ENCODE results near the gene TWNK. TPM values are rescaled to one million over a fixed set of nuclear protein-coding genes. Genes with fewer than 3 reads are reported as not detected.
"Not testable (repeated sequence)": the region's sequence is repeated elsewhere in the genome, so short reads cannot be mapped to it uniquely, and the experiment has no call there.

Gene TWNK
- total and polyA plus RNA-seq, 10 donors = 5.6 to 9.9 (median 8.2) TPM

DNA sequence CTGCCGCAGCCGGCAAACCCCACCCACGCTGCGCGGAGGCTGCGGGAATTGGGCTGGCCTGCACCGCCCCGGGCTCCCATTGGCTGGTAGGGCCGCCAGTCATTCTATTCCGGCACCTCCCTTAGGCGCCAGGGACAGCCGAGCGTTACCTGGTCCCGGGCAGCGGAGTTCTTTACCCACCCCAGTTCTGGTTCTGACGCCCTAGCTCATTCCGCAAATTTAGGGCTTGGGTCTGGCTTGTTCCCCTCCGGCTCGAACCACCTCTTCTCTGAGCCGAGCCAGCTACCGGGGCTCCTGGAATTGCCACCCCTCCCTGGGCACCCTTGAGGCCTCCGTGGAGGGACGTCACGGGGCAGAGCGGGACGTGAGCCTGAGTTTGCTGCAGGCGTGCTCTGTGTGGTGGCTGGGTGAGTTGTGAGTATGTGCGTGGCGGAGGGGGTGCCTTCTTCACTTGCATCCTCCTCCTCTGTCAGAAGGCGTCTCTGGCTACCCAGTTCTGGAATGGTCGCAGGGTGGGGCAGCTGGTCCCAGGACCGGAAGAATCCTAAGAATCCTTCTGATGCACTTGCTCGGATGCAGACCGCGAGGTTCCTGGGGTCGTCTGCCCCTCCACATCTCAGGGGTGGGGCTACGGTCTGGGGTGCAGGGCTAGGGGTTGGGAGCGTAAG, 43.9 kb downstream of the TWNK start, which contains the start of the genes PDZD7 and SFXN3:
Gene PDZD7, minus strand, starts transcription at position 2 of the 668 bp plus-strand sequence. CDS start 910 bp downstream, outside the sequence.
Gene SFXN3, plus strand, starts transcription at position 107 of the 668 bp plus-strand sequence. CDS start 3,461 bp downstream, outside the sequence.
- peak within 1 kb of the TSS; percentile 81 to 97 (median 94) for H3K27ac ChIP-seq
- H3K9me3 ChIP-seq = no peaks in the 10 kb centered on the region
- peak; percentile 99 for DNase-seq
- intact Hi-C loops (cut with DNase I; ENCODE audit: low total_unique reads) = no loop called here
- WGBS, 5 donors = 0 to 1% (median 1%) methylated on average over 31 to 38 of the region's 38 CpGs
- TF ChIP-seq POLR2AphosphoS5 (IDR thresholded peaks at IDR 0.05) = peak; percentile 76 to 85 (median 82)
- TF ChIP-seq, protein P1, sequence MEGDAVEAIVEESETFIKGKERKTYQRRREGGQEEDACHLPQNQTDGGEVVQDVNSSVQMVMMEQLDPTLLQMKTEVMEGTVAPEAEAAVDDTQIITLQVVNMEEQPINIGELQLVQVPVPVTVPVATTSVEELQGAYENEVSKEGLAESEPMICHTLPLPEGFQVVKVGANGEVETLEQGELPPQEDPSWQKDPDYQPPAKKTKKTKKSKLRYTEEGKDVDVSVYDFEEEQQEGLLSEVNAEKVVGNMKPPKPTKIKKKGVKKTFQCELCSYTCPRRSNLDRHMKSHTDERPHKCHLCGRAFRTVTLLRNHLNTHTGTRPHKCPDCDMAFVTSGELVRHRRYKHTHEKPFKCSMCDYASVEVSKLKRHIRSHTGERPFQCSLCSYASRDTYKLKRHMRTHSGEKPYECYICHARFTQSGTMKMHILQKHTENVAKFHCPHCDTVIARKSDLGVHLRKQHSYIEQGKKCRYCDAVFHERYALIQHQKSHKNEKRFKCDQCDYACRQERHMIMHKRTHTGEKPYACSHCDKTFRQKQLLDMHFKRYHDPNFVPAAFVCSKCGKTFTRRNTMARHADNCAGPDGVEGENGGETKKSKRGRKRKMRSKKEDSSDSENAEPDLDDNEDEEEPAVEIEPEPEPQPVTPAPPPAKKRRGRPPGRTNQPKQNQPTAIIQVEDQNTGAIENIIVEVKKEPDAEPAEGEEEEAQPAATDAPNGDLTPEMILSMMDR (IDR thresholded peaks at IDR 0.05 in 8 of 11, conservative IDR thresholded peaks at IDR 0.05 in 3 of 11) = peak in 3 of 11 experiments; percentile 19 to 31 (median 30)
- no peak for TF ChIP-seq POLR2A (IDR thresholded peaks at IDR 0.05)
- peaks cover 6 to 58% (median 33%) of the 10 kb centered on the region in 6 donors for H3K4me1 ChIP-seq
- peaks cover under 1 to 19% (median 16%) of the 10 kb centered on the region in 6 donors for H3K36me3 ChIP-seq
- H3K27me3 ChIP-seq (replicated peaks in 1 of 7) = peaks cover 0 to 24% (median 0%) of the 10 kb centered on the region in 7 donors
- peak within 1 kb of the TSS; percentile 50 to 82 (median 75) for H3K4me3 ChIP-seq

DNA sequence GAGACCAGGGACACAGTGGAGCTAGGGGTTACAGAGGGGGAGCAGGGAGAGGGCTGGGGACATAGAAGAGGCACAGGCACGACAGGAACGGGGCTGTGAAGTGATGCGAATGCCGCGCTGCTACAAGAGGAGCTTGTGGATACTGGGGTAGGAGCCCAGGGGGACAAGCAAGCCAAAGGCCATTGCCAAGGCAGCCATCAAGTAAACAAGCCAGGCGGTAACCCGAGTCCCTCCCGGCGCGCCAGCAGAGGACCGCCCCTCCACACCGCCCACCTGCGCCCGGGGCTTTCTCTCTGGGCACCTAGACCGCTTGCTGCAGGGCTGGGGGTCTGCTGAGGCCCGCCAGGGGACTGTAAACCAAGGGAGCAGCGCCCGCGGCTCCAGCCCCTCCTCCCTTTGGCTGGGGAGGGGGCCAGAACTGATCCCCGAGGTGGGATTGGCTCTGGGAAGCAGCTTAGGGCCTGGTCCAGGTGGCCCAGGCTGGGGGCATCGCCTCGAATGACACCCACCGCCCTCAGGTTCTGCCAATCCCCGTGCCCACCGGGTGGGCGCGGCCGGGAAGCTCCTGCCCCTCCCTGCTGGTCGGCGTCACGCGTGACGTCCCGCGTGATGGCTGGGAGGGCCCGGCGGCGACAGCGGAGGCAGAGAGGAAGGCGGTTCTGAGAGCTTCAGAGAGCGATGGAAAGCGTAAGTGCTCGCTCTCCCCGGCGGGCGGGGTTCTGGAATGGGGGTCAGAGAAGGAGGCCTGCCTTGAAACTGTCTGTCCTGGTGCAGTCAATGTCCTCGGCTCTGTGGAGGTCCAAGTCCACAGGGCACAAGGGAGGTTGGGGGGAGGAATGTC, 44.7 kb downstream of the TWNK start:
- Histone ChIP-seq H3K27me3 (replicated peaks in 1 of 7) (peaks cover 0 to 24% (median 0%) of the 10 kb centered on the region in 7 donors), H3K27ac (peak overlapping the region; percentile 81 to 97 (median 94)), H3K36me3 (peaks cover 5 to 27% (median 23%) of the 10 kb centered on the region in 6 donors), H3K4me3 (peak overlapping the region; percentile 50 to 82 (median 75)), H3K4me1 (peaks cover 6 to 58% (median 33%) of the 10 kb centered on the region in 6 donors), H3K9me3 (no peaks in the 10 kb centered on the region)
- intact Hi-C loops (cut with DNase I; ENCODE audit: low total_unique reads) = no loop called here
- DNase-seq = peak; percentile 97
- TF ChIP-seq POLR2A (IDR thresholded peaks at IDR 0.05) (no peak), POLR2AphosphoS5 (IDR thresholded peaks at IDR 0.05) (peak; percentile 73 to 89 (median 85))
- TF ChIP-seq, protein P1 (IDR thresholded peaks at IDR 0.05 in 8 of 11, conservative IDR thresholded peaks at IDR 0.05 in 3 of 11) = peak in 1 of 11 experiments; percentile 17
- 0 to 1% (median 1%) methylated on average over 25 to 47 of the region's 47 CpGs for WGBS, 5 donors

DNA sequence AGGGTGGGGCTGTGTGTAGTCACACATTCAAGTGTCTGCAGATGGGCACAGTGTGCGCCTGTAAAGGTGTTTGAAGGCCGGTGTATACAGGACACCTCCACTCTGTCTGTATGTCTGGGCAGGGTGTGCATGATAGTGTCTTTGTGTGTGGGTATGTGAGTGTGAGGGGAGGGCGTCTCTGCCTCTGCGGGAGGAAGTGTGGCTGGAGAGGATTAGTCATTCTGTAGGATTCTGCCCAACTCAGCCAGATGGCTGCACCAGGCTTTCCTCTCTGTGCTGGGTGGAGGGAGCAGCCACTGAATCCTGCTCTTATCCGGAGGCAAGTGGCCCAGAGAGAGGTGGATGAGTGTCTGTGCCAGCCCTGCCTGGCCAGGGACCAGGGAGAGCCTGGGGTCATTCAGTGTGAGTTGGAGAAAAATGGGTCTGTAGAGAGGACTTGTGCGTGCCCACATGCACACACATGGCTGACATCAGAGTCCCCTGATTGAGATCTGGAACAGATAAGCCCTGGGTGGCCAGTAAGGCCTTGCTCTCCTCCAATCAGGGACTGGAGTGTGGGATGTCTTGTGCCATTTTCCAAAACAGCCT, 45.4 kb downstream of the TWNK start:
- WGBS, 5 donors = 5 to 63% (median 8%) methylated on average over 1 to 6 of the region's 6 CpGs

DNA sequence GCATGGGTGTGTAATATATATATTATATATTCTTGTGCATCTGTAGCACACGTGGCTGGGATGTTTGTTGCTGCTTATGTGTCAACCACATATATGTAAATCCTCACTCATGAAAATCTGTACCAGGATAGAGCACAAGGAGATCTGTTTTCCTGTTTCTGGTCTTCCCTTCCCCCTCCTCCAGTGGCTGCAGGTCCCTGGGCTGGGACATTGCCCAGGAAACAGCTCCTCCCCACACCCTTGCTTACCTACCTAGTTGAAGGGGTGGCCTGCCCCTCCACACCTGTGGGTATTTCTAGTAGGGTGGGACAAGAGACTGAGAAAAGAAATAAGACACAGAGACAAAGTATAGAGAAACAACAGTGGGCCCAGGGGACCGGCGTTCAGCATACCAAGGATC, 45.9 kb downstream of the TWNK start:
- Histone ChIP-seq H3K27ac (peak overlapping the region in 7 of 8 donors; percentile 92 to 97 (median 95)), H3K9me3 (no peaks in the 10 kb centered on the region), H3K36me3 (peaks cover 5 to 39% (median 35%) of the 10 kb centered on the region in 6 donors), H3K27me3 (replicated peaks in 1 of 7) (peaks cover 0 to 24% (median 0%) of the 10 kb centered on the region in 7 donors), H3K4me1 (peaks cover 6 to 58% (median 33%) of the 10 kb centered on the region in 6 donors), H3K4me3 (peak overlapping the region in 4 of 8 donors; percentile 50 to 82 (median 66))
- TF ChIP-seq POLR2AphosphoS5 (IDR thresholded peaks at IDR 0.05) (no peak), POLR2A (IDR thresholded peaks at IDR 0.05) (no peak)
- TF ChIP-seq, protein P1 (IDR thresholded peaks at IDR 0.05 in 8 of 11, conservative IDR thresholded peaks at IDR 0.05 in 3 of 11) = no peak
- intact Hi-C loops (cut with DNase I; ENCODE audit: low total_unique reads) = no loop called here
- 65 to 77% (median 75%) methylated on average over 3 of the region's 3 CpGs for WGBS, 5 donors
- DNase-seq = no peak

More for the DNA sequence above, 45.4 kb downstream of the TWNK start:
- intact Hi-C loops (cut with DNase I; ENCODE audit: low total_unique reads) = no loop called here
- Histone ChIP-seq H3K27ac (peak overlapping the region; percentile 81 to 97 (median 94)), H3K36me3 (peaks cover 5 to 34% (median 30%) of the 10 kb centered on the region in 6 donors), H3K4me1 (peaks cover 6 to 58% (median 33%) of the 10 kb centered on the region in 6 donors), H3K27me3 (replicated peaks in 1 of 7) (peaks cover 0 to 24% (median 0%) of the 10 kb centered on the region in 7 donors), H3K9me3 (no peaks in the 10 kb centered on the region), H3K4me3 (peak overlapping the region; percentile 50 to 82 (median 75))
- DNase-seq = no peak
- TF ChIP-seq POLR2A (IDR thresholded peaks at IDR 0.05) = no peak
- TF ChIP-seq POLR2AphosphoS5 (IDR thresholded peaks at IDR 0.05) = peak in 1 of 3 donors; percentile 2

DNA sequence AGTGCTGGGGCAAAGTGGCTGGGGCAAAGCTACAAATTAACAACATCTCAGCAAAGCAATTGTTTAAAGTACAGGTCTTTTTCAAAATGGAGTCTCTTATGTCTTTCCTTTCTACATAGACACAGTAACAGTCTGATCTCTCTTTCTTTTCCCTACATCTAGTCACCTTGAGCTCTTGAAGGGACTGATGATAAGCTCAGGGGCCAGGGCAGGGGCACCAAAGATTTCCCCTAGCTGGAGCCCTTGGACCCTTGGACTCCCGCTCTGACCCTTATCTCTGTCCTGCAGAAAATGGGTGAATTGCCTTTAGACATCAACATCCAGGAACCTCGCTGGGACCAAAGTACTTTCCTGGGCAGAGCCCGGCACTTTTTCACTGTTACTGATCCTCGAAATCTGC, 47.1 kb downstream of the TWNK start:
- Histone ChIP-seq H3K36me3 (peaks cover 5 to 51% (median 44%) of the 10 kb centered on the region in 6 donors), H3K27me3 (replicated peaks in 1 of 7) (peaks cover 0 to 15% (median 0%) of the 10 kb centered on the region in 7 donors), H3K4me1 (peaks cover 6 to 47% (median 28%) of the 10 kb centered on the region in 6 donors)
- WGBS, 5 donors = 86 to 95% (median 93%) methylated on average over 4 of the region's 4 CpGs
- DNase-seq; H3K27ac ChIP-seq; H3K4me3 ChIP-seq; H3K9me3 ChIP-seq; intact Hi-C loops (cut with DNase I; ENCODE audit: low total_unique reads): not testable (repeated sequence)
